Karpas-422 (cell line): ENCODE results near the gene OTUD4. TPM values are rescaled to one million over a fixed set of nuclear protein-coding genes. Genes with fewer than 3 reads are reported as not detected.
"Not testable (repeated sequence)": the region's sequence is repeated elsewhere in the genome, so short reads cannot be mapped to it uniquely, and the experiment has no call there.

Source experiments
- DNase-seq: peaks from one replicate; pipeline ENCODE4 v3.0.0-alpha.2; 2015
- H2AFZ ChIP-seq: fragments of 200-600 bp; sonication (generic); 2 replicates; pipeline ENCODE4 v1.6.1; 2014; ENCODE audit warnings: antibody characterized with exemption, low read length, mixed read lengths
- H3K27ac ChIP-seq: fragments of 200-600 bp; sonication (generic); 2 replicates; pipeline ENCODE4 v1.5.1; 2014; ENCODE audit warnings: mild to moderate bottlenecking, low read length, moderate library complexity
- H3K27me3 ChIP-seq: fragments of 200-600 bp; sonication (generic); 2 replicates; pipeline ENCODE4 v1.6.1; 2014; ENCODE audit warnings: low read length, mixed read lengths
- H3K36me3 ChIP-seq: fragments of 200-600 bp; sonication (generic); 2 replicates; pipeline ENCODE4 v1.6.1; 2014; ENCODE audit warnings: low read length, mixed read lengths; ENCODE audit not compliant: insufficient read depth
- H3K4me1 ChIP-seq: fragments of 200-600 bp; sonication (generic); 2 replicates; pipeline ENCODE4 v1.6.1; 2014; ENCODE audit warnings: mild to moderate bottlenecking, low read length, mixed read lengths
- H3K4me2 ChIP-seq: fragments of 200-600 bp; sonication (generic); 2 replicates; pipeline ENCODE4 v1.6.1; 2014; ENCODE audit warnings: low read length, low read depth, mild to moderate bottlenecking; ENCODE audit not compliant: poor library complexity, severe bottlenecking
- H3K4me3 ChIP-seq: fragments of 200-600 bp; sonication (generic); 2 replicates; pipeline ENCODE4 v1.5.1; 2014; ENCODE audit warnings: mild to moderate bottlenecking, antibody characterized with exemption, low read length, mixed read lengths
- H3K79me2 ChIP-seq: fragments of 200-600 bp; sonication (generic); 2 replicates; pipeline ENCODE4 v1.6.1; 2014; ENCODE audit warnings: mild to moderate bottlenecking, low read length, mixed read lengths
- H3K9ac ChIP-seq: fragments of 200-600 bp; sonication (generic); 2 replicates; pipeline ENCODE4 v1.6.0; 2014; ENCODE audit warnings: low read length
- H3K9me2 ChIP-seq: fragments of 200-600 bp; sonication (generic), shearing (Covaris generic); replicated peaks from 2 replicates; pipeline ENCODE4 v1.6.0; 2014; ENCODE audit warnings: mild to moderate bottlenecking, low read length, moderate library complexity; ENCODE audit not compliant: insufficient read depth
- H3K9me3 ChIP-seq: fragments of 300-700, 200-600 bp; sonication (generic); 2 replicates; pipeline ENCODE4 v1.6.1; 2014; ENCODE audit warnings: low read length, mixed read lengths
- H4K20me1 ChIP-seq: fragments of 200-600 bp; sonication (generic); 2 replicates; pipeline ENCODE4 v1.6.1; 2014; ENCODE audit warnings: mild to moderate bottlenecking, antibody characterized with exemption, low read length, low read depth; ENCODE audit not compliant: insufficient read depth
- total RNA-seq: library from RNA; depleted of rRNA; stranded (reverse); fragments of >200 nt; shearing (Covaris generic); gene quantifications from 2 replicates; pipeline ENCODE4 v1.2.3, GENCODE V29; 2014; ENCODE audit warnings: low replicate concordance; rRNA removed

OTUD4 gene
- total RNA-seq, result 18.2 and 62.1 TPM in 2 replicates

GRCh38 chr4:145180298-145181090 lies at the start of gene OTUD4:
TSS of gene OTUD4 (minus strand) at chr4:145180589. CDS start at chr4:145179973, 616 bp downstream.
- H3K27me3 ChIP-seq, result no peaks in the 10 kb centered on the region
- peaks cover 19% of the 10 kb centered on the region for H3K4me1 ChIP-seq
- H3K79me2 ChIP-seq, result peaks cover 40% of the 10 kb centered on the region
- no peaks in the 10 kb centered on the region for H3K9me3 ChIP-seq
- DNase-seq, result peak; percentile 99
- peak within 1 kb of the TSS; percentile 80 for H3K4me3 ChIP-seq
- peak within 1 kb of the TSS; percentile 88 for H3K27ac ChIP-seq
- H2AFZ ChIP-seq, result peak within 1 kb of the TSS; percentile 56
- H3K9ac ChIP-seq, result peak within 1 kb of the TSS; percentile 83
- no peaks in the 10 kb centered on the region for H3K9me2 ChIP-seq
- H3K36me3 ChIP-seq, result no peaks in the 10 kb centered on the region
- peaks cover 19% of the 10 kb centered on the region; the same call in 1 of the 2 replicates for H4K20me1 ChIP-seq
- peak within 1 kb of the TSS; percentile 84 for H3K4me2 ChIP-seq

GRCh38 chr4:145223228-145223627 lies 42.8 kb upstream of the OTUD4 start:
- not testable (repeated sequence) for H2AFZ ChIP-seq, H4K20me1 ChIP-seq, H3K9me3 ChIP-seq, H3K27me3 ChIP-seq, H3K9me2 ChIP-seq, H3K79me2 ChIP-seq, H3K4me2 ChIP-seq, H3K36me3 ChIP-seq, DNase-seq, H3K9ac ChIP-seq, H3K27ac ChIP-seq, H3K4me3 ChIP-seq
- H3K4me1 ChIP-seq, result peaks cover 11% of the 10 kb centered on the region

GRCh38 chr4:145221529-145221928 lies 41.1 kb upstream of the OTUD4 start:
- H3K4me2 ChIP-seq, H3K9ac ChIP-seq, H2AFZ ChIP-seq, H4K20me1 ChIP-seq, H3K4me3 ChIP-seq, H3K27me3 ChIP-seq, H3K27ac ChIP-seq, DNase-seq, H3K9me3 ChIP-seq, H3K9me2 ChIP-seq, H3K79me2 ChIP-seq, H3K36me3 ChIP-seq: not testable (repeated sequence)
- peaks cover 13% of the 10 kb centered on the region for H3K4me1 ChIP-seq

- Histone ChIP-seq H3K9ac (no peak overlapping the region), H3K4me3 (no peak overlapping the region), H3K27ac (no peak overlapping the region), H3K4me1 (peaks cover 13% of the 10 kb centered on the region), H3K79me2 (no peaks in the 10 kb centered on the region), H3K36me3 (no peaks in the 10 kb centered on the region), H3K4me2 (no peak overlapping the region), H3K9me2 (no peaks in the 10 kb centered on the region), H3K9me3 (no peaks in the 10 kb centered on the region), H4K20me1 (no peaks in the 10 kb centered on the region), H3K27me3 (no peaks in the 10 kb centered on the region), H2AFZ (no peak overlapping the region)
- DNase-seq, result no peak
Measured at GRCh38 chr4:145219090-145219489, 38.7 kb upstream of the OTUD4 start.

GRCh38 chr4:145218251-145218650 lies 37.9 kb upstream of the OTUD4 start:
- Histone ChIP-seq H3K4me3 (no peak overlapping the region), H3K27me3 (no peaks in the 10 kb centered on the region), H2AFZ (peak overlapping the region; percentile 24; the same call in 1 of the 2 replicates), H3K36me3 (no peaks in the 10 kb centered on the region), H3K9me2 (no peaks in the 10 kb centered on the region), H3K4me1 (peaks cover 13% of the 10 kb centered on the region), H3K9ac (no peak overlapping the region), H4K20me1 (no peaks in the 10 kb centered on the region), H3K79me2 (no peaks in the 10 kb centered on the region), H3K9me3 (no peaks in the 10 kb centered on the region), H3K4me2 (peak overlapping the region; percentile 10), H3K27ac (no peak overlapping the region)
- no peak for DNase-seq

- H4K20me1 ChIP-seq, result no peaks in the 10 kb centered on the region
- H3K4me3 ChIP-seq, result no peak overlapping the region
- H3K4me2 ChIP-seq, result no peak overlapping the region
- H3K4me1 ChIP-seq, result peaks cover 13% of the 10 kb centered on the region
- no peaks in the 10 kb centered on the region for H3K9me3 ChIP-seq
- no peak for DNase-seq
- H3K36me3 ChIP-seq, result no peaks in the 10 kb centered on the region
- no peak overlapping the region for H3K9ac ChIP-seq
- no peak overlapping the region for H3K27ac ChIP-seq
- no peaks in the 10 kb centered on the region for H3K9me2 ChIP-seq
- no peak overlapping the region for H2AFZ ChIP-seq
- no peaks in the 10 kb centered on the region for H3K79me2 ChIP-seq
- H3K27me3 ChIP-seq, result no peaks in the 10 kb centered on the region
Measured at GRCh38 chr4:145217349-145217748, 37.0 kb upstream of the OTUD4 start.

- Histone ChIP-seq H3K79me2 (no peaks in the 10 kb centered on the region), H3K27me3 (no peaks in the 10 kb centered on the region), H4K20me1 (no peaks in the 10 kb centered on the region), H3K4me1 (peaks cover 13% of the 10 kb centered on the region), H3K4me3 (no peak overlapping the region), H3K27ac (no peak overlapping the region), H3K9me3 (no peaks in the 10 kb centered on the region), H3K4me2 (no peak overlapping the region), H3K36me3 (no peaks in the 10 kb centered on the region), H3K9me2 (no peaks in the 10 kb centered on the region), H3K9ac (no peak overlapping the region), H2AFZ (no peak overlapping the region)
- DNase-seq, result peak; percentile 76
Measured at GRCh38 chr4:145216535-145216934, 36.1 kb upstream of the OTUD4 start.

- peaks cover 2% of the 10 kb centered on the region for H3K4me1 ChIP-seq
- H3K9me2 ChIP-seq, result no peaks in the 10 kb centered on the region
- H3K9me3 ChIP-seq, result no peaks in the 10 kb centered on the region
- H3K4me2 ChIP-seq, result no peak overlapping the region
- no peak overlapping the region; the same call in 1 of the 2 replicates for H2AFZ ChIP-seq
- H3K27ac ChIP-seq, result no peak overlapping the region
- H3K36me3 ChIP-seq, result no peaks in the 10 kb centered on the region
- H4K20me1 ChIP-seq, result no peaks in the 10 kb centered on the region
- no peaks in the 10 kb centered on the region for H3K27me3 ChIP-seq
- no peak for DNase-seq
- H3K4me3 ChIP-seq, result no peak overlapping the region
- H3K9ac ChIP-seq, result no peak overlapping the region
- H3K79me2 ChIP-seq, result no peaks in the 10 kb centered on the region
Measured at GRCh38 chr4:145213245-145213644, 32.9 kb upstream of the OTUD4 start.
